Fibroblast of skin of left quadriceps (primary cell): ENCODE data around the gene TRIM3.
"Not testable (repeated sequence)": the region's sequence is repeated elsewhere in the genome, so short reads cannot be mapped to it uniquely, and the experiment has no call there.

Experiments
- DNase-seq, 2 experiments: peaks; one replicate each; pipeline ENCODE4 v3.0.0-alpha.2; 2013; ENCODE audit warnings: low read depth in 2 of 2

Gene TRIM3

GRCh38 chr11:6473451-6474412, at the start of gene TRIM3:
Gene TRIM3 (minus strand): TSS chr11:6473941. CDS start chr11:6465695, 8,246 bp downstream.
- DNase-seq: peak; percentile 73 to 74

GRCh38 chr11:6523253-6523652, 49.5 kb upstream of the TRIM3 start:
- peak; percentile 31 to 34 for DNase-seq

DNA sequence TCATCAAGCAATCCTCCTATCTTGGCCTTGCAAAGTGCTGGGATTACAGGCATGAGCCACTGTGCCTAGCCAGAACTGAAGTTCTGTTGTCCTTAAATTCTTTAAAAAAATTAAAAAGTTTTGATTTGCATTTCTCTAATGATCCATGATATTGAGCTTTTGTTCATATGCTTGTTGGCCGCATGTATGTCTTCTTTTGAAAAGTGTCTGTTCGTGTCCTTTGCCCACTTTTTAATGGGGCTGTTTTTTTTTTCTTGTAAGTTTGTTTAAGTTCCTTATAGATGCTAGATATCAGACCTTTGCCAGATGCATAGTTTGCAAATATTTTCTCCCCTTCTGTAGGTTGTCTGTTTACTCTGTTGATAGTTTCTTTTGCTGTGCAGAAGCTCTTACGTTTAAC, 48.2 kb upstream of the TRIM3 start:
- DNase-seq: not testable (repeated sequence)

DNA sequence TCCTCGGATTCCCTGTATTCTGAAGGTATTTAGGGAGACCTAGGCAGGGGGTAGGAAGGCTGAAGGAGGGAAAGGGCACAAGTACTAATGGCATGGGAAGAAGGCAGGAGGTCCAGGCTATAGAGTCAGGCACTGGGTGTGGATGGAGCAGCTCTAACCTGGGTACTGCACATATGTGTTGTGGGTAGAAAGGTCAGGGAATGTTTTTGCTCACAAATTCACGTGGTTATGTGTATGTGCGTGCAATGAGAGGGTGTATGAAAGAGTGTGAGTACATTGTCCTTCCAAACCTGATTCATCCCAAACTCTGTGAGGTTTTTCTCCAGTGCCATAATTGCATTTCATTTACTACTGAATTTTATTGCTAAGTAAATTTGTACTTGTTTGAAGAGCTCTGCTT, 46.5 kb upstream of the TRIM3 start:
- no peak for DNase-seq

DNA sequence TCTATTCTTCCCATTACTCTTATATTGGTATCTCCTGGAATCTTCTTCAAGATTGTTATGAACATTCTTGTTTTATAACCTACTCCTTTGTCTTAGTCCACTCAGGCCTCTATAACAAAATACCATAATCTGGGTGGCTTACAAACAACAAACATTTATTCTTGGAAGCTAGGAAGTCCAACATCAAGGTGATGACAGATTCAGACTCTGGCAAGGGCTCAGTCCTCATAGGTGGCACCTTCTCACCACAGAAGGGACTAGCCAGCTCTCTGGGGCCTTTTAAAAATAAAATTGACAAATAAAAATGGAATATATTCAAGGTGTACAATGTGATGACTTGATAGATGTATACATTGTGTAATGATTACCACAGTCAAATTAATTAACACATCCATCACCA, 43.1 kb upstream of the TRIM3 start:
- DNase-seq: no peak

DNA sequence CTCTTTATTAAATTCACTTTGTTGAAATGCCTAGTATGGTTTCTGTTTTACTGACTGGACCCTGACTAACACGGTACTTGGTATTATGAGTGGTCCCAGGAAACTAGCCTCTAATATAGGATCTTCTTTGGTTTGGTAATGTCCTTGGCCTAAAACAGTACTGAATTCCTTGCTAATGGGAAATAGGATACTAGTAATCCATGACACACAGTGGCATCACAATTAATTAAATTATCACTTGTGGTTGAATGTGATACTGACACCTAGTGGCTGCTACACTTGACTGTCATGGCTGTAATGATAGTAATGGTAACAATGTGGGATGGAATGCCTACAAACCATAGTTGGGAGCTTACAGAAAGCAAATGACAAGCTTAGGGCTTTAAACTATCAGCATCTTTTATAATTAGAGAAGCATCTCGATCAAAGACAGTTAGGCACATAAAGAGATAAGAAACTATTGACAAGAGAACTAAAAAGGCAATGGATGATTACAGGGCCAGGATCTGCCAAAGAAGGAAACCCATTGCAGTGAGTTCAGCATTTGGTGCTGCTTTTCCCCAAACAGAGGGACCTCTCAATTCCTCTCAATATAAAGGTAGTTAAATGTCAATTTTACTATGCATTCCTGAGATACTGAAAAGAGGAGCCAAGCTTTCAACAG, 32.0 kb upstream of the TRIM3 start:
- peak; percentile 49 to 53 for DNase-seq

DNA sequence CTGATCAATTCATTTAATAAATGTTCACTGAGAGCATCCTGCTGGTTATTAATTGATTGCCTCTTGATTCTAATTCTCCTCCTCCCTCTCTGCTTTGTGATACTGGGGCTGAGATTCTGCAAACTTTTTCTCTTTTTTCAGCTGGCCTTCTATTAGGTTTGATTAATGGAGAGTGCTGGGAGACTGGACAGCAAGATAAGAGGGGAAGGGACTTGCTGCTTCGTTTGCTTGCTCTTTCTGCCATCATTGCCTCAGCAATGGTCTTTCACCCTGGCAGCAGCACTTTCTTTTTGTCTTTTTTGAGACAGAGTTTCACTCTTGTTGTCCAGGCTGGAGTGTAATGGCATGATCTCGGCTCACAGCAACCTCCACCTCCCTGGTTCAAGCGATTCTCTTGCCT, 30.4 kb upstream of the TRIM3 start:
- DNase-seq: no peak

- DNase-seq: no peak
These were observed 28.6 kb upstream of the TRIM3 start for GRCh38 chr11:6502382-6502781.

DNA sequence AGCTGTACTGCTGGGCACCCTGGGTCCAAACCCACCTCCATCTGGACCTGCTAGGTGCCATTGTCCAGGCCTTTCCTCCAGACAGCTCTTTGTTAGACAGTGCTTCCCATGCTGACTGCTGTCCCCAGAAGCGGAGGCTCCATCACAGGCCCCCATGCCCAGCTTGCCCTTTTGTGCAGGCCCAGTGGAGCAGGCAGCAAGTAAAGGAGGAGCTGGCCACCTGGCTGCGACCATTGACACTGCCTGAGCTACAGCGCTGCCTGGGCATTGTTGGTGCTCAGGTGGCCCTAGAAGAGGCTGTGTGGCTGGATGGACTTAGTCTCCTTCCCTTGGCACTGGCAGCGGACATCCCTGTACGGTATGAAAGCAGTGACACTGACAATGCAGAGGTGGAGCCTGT, 24.8 kb upstream of the TRIM3 start:
- no peak for DNase-seq

GRCh38 chr11:6498121-6498520, 24.4 kb upstream of the TRIM3 start:
- no peak for DNase-seq

- DNase-seq: no peak
These were observed 23.5 kb upstream of the TRIM3 start, which contains the start of gene DNHD1 for GRCh38 chr11:6497069-6497839. Gene DNHD1 (plus strand): TSS chr11:6497280. CDS start chr11:6498216, 936 bp downstream.

GRCh38 chr11:6489306-6489705, 15.6 kb upstream of the TRIM3 start:
- DNase-seq: no peak

DNA sequence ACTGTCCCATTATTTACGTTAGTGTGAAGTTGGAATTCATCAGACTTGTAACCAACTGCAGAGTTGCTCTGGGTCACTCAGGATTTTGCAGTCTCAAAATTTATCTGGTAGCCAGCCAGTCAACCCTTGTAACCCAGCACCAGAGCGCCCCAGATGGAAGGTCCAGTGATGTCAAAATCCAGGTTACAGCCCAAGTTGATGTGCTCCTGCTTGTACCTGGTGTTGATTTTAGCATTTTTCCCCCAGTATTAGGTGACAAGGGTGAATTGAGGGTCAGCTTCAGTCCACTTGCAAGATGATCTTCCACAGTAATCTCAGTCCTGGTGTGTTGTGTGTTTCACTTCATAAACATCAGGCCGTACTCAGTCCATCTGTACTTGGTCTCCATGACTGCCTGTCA, 15.1 kb upstream of the TRIM3 start:
- DNase-seq: no peak

GRCh38 chr11:6488342-6488741, 14.6 kb upstream of the TRIM3 start:
- DNase-seq: no peak

GRCh38 chr11:6486938-6487337, 13.2 kb upstream of the TRIM3 start:
- DNase-seq: no peak

- no peak for DNase-seq
These were observed 12.5 kb upstream of the TRIM3 start for GRCh38 chr11:6486256-6486655.

DNA sequence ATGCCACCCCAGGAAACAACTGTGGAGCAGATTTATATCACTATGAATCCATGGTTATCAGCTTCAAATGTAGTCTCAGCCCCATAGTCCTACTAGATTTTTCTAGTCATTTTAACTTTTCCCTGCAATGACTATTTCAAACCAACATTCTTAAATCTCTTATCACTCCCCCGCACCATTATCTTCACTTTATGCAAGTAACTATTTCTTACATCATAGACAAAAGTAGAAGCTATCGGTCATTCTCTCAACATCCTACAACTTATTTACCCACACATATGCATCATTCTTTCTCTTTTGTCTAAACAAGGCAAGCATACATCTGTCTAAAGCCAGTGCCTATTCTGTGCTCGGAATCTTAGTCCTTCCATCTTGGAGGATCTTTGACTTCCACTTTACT, 11.9 kb upstream of the TRIM3 start:
- DNase-seq: no peak

GRCh38 chr11:6483015-6483414, 9.3 kb upstream of the TRIM3 start:
- DNase-seq: no peak

GRCh38 chr11:6482441-6482840, 8.7 kb upstream of the TRIM3 start:
- DNase-seq: no peak

GRCh38 chr11:6481924-6482275, 8.2 kb upstream of the TRIM3 start:
- no peak for DNase-seq

DNA sequence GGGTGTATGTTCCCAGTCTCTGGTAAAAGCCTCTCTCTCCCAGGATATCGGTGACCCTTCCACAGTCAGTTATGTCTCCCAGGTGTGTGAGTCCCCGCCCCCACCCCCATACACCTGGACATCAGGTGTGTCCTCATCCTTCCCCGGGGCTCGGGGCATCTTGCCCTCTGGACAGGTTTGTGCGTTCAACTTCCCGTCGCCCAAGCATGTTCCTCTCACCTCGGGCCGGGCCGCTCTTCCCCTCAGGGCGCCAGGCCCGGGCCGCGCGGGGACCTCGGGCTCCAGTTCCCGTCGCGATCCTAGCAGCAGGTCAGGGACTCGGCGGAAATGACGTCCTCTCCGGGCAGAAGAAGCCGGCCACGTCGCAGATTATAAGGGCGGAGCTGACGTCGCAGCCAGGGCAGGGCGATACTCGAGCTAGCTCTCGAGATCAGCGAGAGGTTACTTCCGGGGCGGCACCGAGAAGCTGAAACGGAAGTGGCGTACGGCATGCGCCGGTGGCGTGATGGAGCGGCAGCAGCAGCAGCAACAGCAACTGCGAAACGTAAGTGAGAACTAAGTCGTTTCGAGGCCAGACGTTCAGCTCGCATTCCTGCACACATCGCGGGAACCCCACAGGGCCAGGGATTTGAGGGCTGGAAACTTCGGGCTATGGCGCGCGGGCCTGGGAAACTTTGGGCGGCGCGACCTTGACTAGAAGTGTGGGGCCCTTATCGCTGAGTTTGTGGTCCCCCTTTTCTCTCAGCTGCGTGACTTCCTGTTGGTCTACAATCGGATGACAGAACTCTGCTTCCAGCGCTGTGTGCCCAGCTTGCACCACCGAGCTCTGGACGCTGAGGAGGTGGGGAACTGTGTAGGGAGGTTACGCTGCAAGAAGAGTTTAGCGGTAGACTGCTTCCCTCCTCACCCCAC, 7.5 kb upstream of the TRIM3 start, which contains the start of the genes ARFIP2 and TIMM10B:
ARFIP2 (minus strand) TSS at position 320 of the 912 bp plus-strand sequence. CDS start 910 bp downstream, outside the sequence.
TIMM10B (plus strand) TSS at position 490 of the 912 bp plus-strand sequence; CDS start at position 506, 16 bp downstream.
- peak; percentile 94 for DNase-seq
